ENCODE results near the gene FADS2.

DNA sequence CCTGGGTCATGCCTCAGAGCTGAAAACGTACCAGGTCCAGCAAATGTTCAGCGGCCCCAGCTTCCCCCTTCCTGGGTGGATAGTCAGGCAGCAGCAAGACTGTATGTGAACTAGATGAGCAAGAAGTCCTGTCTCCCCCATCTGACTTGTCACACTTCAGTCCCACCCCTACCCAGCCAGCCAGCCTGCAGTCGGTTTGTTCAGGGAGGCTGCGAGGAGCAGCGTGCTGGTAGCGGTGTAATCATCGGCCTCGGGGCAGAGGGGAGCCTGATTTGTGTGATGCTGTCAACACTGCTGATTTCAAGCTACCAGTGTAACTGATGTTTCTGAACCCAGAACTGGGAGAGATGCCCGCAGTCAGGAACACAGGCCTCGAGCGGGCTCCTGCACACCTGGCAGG lies 45.3 kb upstream of the FADS2 start:
- no peak for TF ChIP-seq POLR2A (IDR thresholded peaks at IDR 0.05)
- TF ChIP-seq, protein P1, sequence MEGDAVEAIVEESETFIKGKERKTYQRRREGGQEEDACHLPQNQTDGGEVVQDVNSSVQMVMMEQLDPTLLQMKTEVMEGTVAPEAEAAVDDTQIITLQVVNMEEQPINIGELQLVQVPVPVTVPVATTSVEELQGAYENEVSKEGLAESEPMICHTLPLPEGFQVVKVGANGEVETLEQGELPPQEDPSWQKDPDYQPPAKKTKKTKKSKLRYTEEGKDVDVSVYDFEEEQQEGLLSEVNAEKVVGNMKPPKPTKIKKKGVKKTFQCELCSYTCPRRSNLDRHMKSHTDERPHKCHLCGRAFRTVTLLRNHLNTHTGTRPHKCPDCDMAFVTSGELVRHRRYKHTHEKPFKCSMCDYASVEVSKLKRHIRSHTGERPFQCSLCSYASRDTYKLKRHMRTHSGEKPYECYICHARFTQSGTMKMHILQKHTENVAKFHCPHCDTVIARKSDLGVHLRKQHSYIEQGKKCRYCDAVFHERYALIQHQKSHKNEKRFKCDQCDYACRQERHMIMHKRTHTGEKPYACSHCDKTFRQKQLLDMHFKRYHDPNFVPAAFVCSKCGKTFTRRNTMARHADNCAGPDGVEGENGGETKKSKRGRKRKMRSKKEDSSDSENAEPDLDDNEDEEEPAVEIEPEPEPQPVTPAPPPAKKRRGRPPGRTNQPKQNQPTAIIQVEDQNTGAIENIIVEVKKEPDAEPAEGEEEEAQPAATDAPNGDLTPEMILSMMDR (IDR thresholded peaks at IDR 0.05), result no peak
